NCI-H526 treated with DMSO at 0.1 percent for 48 hours (cell line): ENCODE results near the gene PHF12.
"Not testable (repeated sequence)": the region's sequence is repeated elsewhere in the genome, so short reads cannot be mapped to it uniquely, and the experiment has no call there.

Source experiments
- DNase-seq: peaks from one replicate; lab custom pipeline; 2025; lab: John Stamatoyannopoulos, UW

Gene PHF12

DNA sequence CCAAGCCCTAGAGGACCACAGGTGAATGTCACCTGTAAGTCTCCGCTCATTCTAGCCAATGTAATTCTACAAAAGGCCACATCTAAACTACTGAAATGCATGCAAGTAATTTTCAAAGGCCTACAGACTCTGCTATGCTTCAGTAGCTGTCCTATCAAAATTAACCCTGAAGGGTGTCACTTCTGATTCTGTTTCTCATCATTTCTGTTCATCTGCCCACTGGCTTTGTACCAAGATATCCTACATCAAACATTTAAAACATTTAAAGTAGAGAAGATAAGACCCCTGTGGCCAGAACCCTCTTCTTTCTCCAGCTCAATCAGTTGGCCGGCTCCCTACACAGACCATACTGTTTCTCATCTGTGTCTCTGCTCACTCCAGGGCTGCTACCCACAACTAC lies 21.5 kb downstream of the PHF12 start:
- no peak for DNase-seq

DNA sequence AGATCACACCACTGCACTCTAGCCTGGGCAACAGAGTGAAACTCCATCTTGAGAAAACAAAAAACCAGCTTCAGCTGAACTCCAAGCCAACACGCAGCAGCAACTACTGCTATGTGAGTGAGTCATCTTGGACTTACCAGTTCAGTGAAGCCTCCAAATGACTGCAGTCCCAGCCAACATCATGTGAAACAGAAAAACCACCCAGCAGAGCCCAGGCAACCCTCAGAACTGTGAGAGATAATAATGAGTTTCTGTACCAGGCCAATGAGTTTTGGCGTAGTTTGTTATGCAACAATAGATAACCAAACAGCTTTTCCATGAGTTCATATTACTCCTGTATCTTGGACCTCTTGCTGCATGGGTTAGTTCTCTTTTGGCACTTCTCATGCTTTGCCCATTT lies 23.3 kb downstream of the PHF12 start:
- DNase-seq, result no peak

DNA sequence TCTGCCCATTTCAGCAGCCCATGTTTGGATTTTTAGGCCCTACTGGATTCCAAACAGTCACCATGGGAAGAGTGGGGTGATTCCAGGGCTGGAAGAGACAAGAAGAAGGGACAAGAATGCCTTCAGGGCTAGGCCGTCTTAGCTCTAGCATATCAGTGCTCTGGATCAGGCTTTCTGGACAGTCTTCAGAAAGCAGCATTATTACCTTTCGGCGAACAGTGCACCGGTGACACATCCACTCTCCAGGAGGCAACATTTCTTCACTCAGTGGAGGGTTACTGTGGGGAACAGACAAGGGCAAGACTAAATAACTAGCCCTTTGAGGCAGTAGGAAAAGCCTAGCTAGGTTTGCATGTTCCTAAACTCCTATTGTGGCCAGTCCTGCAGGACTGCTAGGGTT lies 24.5 kb downstream of the PHF12 start:
- DNase-seq, result no peak

DNA sequence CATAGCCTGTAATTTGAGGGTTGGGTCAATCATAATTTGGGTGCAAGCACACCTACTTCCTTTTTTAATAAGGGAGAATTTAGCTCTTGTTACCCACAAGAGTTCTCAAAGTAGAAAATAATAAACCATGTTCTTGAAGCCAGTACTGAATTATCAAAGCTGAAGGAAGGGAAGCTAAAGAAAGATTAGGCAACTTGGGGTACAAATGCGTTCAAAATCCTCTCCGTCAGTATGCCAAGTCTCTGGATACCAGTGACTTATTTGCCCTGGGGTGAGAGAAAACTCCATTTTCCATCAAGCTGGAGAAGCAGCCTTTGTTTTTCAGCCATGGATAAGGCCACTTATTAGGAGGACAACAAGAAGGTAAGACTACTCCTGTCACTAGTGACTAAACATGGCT lies 25.0 kb downstream of the PHF12 start:
- no peak for DNase-seq

DNA sequence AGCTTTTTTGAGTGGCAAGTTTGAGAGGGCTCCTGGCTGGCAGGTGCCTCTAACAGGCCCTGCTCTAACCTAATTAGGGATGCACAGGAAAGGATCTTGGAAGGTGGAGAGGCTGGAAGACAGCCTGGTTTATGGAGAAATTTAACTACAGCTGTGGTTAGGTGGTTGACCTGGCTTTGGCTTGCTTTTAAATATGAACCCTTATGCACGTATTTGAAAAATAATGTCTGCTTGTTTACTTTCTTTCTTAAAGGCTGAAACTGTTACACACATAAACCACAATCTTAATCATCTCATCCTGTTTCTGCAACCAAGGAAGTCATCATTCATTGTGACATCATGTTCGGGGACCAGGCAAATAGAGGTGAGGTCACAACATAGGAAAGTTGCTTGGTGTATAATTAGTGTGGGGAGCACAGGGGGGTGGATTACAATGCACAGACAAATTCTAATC lies 25.4 kb downstream of the PHF12 start:
- no peak for DNase-seq

DNA sequence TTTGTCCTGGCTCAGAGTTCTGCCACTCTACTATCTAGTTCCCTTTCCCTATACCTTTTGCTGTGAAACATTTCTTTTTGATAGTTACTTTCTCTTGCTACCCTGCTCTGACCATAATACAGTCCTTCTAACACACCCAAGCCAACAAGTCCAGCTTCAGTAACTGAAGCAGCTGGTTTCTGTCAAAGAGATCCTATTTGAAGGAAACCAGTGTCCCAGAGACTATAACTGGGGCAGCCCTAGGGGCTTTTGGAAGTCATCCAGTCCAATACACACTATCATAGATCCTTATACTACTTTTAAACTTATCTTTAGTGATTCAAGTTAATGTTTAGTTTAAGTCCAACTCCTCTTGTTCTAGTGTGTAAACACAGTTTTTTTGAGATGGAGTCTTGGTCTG lies 31.1 kb downstream of the PHF12 start:
- no peak for DNase-seq

DNA sequence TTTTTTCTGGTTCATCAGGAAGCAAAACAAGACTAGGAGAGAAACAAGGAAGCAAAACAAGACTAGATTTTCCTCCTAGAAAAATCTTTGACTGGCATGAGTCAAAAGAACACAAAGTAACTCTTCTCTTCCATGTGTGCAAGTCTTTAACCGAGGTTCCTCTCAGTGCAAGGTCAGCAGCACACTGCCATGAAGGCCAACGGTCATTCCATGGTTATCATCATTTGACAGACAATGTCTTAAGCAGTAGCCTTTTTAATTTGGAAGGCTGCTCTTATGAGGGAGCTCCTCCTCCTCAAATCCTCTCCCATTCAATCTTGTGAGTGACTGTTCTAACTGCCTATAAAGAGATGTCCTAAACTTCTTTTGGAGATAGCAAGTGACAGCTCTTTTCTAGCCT lies 33.0 kb downstream of the PHF12 start:
- no peak for DNase-seq

DNA sequence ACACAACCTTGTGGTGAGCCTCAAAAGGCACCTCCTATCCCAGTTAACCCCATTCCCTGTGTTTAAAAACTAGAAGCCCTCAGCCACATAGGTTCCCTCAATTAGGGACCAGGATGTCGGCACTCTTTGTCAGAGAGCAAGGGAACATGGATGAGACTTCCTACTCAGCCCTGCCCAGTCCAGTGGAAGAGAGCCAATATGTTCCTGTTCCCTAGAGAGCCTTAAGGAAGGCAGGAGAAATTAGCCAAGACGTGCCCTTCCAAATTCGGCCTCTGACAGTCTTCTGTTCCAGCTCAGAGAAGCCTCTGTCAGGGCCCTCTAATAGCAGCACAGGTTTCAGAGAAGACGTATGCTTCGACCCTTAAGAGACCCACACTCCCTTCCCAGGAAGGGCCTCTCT lies 33.9 kb downstream of the PHF12 start:
- DNase-seq, result no peak

DNA sequence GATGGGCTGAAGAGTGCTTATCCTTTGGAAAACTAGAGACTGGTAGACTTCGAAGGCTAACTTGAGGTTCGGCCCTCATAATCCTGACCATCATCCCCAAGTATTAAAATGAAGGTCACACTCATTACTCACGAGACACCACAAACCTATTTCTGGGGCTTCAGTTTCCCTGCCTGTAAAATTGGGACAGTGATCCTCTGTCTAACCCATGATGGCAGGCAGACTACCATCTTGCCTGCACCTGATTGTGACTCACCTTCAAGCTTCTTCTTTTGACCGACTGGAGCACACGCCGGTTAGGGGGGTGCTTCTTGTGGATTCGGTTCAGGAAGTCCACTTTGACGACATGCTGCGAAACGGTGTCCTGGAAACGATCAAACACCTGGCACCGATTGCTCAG lies 34.3 kb downstream of the PHF12 start:
- DNase-seq, result no peak

DNA sequence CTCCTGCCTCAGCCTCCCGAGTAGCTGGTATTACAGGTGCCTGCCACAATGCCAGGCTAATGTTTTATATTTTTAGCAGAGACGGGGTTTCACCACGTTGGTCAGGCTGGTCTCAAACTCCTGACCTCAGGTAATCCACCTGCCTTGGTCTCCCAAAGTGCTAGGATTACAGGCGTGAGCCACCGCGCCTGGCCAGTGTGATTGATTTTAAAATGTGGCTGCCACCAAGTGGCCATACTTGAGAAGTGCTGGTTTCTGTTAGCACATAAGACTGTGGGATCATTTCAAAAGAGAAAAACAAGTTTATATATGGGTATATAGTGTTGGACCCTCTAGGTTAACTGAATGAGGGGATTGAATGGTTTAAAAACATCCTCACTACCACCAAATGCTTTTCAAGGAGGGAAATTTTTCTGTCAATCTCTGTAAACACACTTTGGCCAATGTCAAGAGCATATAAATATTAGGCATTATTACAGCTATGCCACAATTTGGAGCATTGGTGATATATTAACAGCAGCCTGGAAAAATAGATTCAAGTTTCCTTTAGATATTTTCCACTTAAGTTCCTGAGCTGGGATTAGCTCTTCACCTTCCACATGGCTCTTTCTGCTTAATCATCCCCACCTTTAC lies 34.9 kb downstream of the PHF12 start:
- no peak for DNase-seq

DNA sequence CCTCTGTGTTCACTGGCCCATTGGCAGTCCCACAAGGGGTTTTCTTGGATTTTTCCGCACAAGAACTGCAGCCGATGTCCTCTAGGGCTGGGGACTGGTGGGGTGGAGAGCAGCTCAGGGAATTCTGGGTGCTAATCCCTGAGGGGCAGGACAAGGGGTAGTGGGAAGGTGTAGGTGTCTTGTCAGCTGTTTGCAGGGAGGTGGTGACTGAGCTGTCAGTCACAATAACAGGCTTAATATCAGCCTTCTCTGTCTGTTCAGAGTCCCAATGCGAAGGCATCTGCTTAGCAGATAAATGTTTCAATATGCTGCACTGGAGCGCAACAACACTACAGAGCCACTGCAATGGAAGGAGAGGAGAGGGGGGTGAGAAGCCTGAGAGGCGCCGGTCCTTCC lies 38.4 kb downstream of the PHF12 start:
- no peak for DNase-seq

DNA sequence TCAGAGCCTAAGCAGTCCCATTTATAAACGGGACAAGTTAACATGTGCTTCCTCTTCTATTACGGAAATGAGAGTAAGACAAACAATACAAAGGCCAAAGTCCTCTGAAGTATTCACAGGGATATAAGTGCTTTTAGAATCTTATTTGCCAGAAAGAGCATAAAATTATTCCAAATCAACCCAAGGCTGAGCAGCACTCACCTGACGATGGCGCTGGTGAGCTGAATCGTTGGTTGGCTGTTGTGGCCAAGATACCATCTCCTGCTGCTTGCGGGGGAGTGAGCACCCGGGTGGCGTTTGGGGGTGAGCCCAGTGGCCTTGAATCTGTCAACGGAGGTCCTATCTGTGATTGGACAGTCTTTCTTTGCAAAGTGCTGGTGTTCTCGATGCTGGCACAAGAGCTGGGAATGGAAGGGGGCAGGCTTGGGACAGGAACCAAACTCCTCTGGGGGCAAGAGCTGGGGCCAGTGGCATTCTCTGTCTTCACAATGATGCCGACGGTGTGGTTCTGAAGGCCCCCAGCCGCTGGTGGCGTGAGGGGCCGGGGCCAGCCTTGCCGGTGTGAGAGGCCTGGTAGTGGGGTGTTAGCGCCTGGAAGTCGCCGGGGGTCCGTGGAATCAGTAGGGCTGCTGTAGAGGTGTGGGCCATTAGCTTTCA lies 38.9 kb downstream of the PHF12 start:
- no peak for DNase-seq

DNA sequence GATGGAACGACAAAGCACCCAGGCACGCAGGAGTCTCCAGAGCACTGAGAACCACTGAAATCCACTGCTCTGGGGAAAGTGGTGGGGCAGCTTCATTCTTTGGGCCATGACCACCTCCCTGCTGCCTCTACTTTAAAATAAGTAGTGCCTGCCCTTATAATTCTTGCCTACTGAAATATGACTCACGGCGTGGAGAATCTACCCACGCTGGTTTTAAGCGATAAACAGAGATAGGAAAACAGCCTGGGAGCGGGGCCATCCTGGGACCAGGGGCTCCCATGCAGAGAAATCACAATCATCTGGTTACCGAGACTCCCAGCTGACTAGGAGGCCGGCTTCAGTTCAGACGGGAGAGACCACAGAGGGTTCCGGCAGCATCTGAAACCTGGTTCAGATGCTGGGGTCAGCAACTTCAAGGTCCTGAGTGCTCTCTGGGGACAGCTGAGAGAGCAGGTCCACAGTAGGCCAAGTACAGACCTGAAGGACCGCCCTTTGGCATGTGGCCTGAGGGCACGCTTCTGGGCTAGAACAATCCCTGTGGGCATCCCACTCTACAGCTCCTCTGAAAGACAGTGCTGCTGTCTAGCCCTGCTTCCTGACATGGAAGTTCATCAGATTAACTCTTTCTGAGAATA lies 39.8 kb downstream of the PHF12 start:
- DNase-seq, result no peak

DNA sequence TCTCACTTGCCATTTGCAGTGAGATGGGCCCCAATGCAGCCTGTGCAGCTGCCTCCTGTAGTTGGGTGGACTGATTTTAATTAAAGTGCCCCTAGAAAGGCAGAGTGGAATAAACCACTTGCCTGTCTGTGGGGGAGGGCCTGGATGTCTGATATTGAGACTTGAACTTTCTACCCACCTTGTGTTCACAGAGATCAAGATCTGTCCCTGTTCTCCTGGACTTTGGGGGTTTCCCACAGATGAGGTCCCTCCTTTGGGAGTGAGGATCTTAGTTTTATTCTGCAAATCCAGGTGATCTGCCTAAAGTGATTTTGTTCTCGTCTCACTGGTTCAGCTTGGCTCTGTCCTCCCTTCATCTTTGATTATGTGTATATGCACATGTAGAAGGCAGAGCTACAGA lies 40.8 kb downstream of the PHF12 start:
- no peak for DNase-seq

DNA sequence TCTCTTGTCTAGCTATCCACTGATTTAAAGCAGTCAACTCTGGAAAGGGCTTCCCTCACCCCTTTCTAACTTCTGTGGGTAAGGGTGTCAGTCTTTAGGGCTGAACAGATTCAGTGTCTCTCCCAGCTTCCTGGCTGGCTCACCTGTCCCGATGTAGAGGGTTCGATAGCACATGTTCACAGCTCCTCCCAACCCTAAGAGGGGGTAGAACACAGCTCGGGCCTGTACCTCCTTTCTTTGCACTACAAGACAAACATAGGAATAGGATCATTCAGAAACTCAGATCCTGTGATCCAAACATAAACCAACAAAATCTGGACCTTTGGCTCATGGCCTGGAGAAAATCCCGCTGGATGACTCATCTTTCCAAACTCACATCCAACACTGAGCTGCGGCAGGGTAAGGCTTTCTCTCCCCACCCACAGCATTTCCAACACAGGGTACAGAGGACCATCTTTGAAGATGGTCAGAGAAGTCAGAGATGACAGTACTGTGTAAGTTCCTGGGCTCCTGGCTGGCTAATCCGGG lies 42.6 kb downstream of the PHF12 start:
- DNase-seq, result no peak

DNA sequence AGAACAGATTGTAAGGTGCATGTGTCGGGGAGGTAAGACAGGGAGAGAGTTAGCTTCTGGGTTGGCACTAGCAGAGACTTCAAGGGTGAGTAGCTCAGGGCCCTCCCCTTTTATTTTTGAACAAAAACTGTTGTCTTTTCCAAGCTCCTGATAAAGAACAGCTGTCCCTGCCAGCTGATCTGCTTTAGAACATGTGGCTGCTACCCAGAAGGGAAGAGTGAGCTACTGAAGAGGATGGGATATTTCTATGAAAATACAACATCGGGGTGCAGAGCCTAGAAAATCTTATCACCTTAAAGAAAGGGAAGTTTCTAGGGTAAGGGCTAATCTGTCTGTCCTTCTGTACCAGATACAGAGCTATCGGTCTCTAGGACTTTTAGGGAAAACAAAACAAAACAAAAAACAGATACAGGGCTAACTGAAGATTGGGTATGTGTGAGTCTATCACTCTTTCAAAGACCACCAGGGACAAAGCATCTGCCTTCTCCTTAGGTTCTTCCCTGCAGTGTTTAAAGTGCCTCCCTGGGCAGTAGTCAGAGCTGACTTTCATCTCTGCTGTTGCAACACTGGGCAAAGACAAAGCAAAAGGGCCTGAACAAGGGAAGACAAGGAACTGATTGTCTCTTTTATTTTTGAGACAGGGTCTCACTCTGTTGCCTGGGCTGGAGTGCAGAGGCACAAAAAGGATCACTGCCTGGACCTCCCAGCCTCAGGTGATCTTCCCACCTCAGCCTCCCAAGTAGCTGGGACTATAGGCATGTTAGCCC lies 43.4 kb downstream of the PHF12 start:
- no peak for DNase-seq

DNA sequence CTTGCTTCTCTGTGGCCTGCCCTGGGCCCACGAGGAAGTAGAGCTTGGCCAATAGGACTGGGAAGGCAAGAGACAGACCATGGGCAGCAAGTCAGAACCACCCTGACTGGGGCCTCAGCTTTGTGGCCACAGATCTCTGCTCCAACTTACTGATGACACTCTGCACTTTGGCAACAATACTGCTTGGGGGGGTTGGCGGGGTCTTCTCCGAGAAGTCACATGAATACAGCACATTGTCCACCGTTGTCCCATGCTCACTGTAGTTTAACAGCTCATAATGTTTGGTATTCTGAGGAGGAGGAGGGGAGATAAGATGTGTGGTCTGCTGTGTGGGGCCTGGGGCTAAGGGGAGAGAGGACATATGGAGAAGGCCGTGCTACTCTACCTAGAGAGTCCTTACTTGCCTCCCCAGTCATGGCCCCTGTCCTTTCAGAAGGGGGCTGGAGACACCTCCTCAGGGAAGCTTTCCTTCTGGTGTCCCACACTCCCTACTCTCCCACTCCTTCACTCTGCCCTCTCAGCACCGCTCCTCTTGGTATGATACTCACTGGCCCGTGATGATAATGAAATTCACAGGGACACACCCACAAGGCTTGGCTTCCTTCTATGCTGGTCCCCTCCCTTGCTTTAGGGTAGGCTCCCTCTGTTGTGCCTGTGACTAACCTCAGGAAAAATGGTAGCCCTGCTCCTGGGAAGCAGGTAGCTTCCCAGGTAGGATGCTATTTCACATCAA lies 44.4 kb downstream of the PHF12 start:
- DNase-seq, result no peak

DNA sequence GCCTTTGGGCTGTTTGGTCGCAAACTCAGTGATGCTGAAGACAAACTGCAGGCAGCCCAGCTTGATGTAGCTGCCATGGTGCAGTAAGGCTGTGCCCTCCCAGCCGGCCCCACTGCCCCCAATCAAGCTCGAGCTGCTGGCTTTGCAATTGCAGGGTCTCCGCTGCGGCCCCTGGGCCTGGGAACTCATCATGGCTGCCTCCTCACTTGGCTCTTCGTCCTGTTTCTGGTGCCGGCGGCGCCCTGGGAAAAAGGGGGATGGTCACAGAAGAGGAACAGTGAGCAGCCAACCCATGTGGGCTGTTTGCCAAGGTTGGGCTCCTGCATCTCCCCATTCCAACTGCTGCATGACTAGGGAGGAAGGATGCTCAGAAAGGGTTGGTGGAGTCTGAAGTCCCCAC lies 45.0 kb downstream of the PHF12 start:
- no peak for DNase-seq

DNA sequence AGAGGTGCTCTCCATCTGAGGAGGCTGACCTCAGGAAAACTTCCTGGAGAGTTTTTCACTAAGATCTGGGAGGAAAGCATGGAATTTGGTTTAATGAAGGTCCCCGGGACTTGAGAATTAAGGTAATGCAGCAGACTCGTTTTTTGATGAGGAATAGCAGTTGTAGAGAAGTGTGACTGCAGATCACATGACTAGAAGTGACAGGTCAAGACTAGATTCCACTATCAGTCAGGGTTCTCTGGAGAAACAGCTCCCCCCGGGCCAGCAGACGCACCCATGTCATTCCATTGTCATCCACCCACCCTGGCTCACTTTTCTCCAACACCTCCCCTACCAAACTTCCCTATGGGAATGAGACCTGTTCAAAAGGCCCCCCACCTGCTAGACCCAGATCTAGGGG lies 46.5 kb downstream of the PHF12 start:
- DNase-seq, result no peak

DNA sequence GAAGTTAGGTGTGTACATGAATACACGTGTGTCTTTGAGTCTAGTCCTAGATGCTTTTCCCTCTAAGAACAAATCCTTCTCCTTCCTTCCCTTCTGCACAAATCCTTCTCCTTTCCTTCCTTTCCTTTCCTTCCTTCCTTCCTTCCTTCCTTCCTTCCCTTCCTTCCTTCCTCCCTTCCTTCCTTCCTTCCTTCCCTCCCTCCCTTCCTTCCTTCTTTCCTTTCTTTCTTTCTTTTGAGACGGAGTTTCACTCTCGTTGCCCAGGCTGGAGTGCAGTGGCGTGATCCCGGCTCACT lies 47.8 kb downstream of the PHF12 start:
- DNase-seq, result not testable (repeated sequence)

DNA sequence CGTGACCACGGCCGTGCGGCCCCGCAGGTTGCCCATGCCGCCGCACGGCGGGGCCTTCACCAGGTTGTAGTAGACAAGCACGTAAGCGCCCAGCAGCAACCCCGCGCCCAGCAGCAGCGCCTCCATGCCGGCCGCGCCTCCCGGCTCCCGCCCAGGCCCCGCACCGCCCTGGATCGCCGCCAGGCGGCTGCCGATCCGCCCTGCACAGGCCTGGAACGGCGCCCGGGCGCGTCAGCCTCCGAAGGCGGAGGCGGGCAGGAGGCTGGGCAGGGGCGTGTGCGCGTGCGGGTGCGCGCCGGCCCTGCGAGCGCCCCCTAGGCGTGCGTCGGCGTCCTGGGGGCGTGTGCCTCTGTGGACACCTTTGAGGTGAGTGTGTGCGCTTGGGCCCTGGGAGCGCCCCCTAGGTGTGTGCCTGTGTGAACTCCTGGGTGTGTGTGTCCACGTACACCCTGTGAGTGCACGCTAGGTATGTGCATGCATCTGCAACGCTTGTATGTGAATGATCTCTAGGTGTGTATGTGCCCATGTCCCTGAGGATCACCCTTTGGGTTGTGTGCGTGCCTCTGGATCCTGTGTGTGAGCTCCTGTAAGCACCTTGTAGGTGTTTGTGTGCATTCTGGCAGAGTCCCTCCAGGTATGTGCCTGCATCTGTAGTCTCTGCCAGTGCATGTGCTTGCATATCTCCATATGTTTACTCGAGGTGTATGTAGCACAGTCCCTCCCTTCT lies 48.3 kb downstream of the PHF12 start, which contains the start of gene DHRS13:
Gene DHRS13, minus strand, starts transcription at position 261 of the 727 bp plus-strand sequence. Its CDS starts 135 bp downstream, at position 126.
- peak; percentile 97 for DNase-seq
